ENCODE measurements around the gene HDGFL2. TPM values are rescaled to one million over a fixed set of nuclear protein-coding genes. Genes with fewer than 3 reads are reported as not detected.
"Not testable (repeated sequence)": the region's sequence is repeated elsewhere in the genome, so short reads cannot be mapped to it uniquely, and the experiment has no call there.

The HDGFL2 gene
- total RNA-seq, 1 donor from 2014 or later = 28.4 TPM

- DNase-seq (ENCODE audit: low spot score); intact Hi-C loops (cut with DNase I): not testable (repeated sequence)
Measured at GRCh38 chr19:4541806-4542145, 69.7 kb downstream of the HDGFL2 start.

- intact Hi-C loops (cut with DNase I) = no loop called here
- no peak for DNase-seq (ENCODE audit: low spot score)
Measured at GRCh38 chr19:4542896-4543841, 71.1 kb downstream of the HDGFL2 start.

- no peak for DNase-seq (ENCODE audit: low spot score)
- intact Hi-C loops (cut with DNase I) = no loop called here
Measured at GRCh38 chr19:4543842-4544647, 71.9 kb downstream of the HDGFL2 start.

- no peak for DNase-seq (ENCODE audit: low spot score)
- intact Hi-C loops (cut with DNase I) = no loop called here
Measured at GRCh38 chr19:4547303-4548237, 75.5 kb downstream of the HDGFL2 start.

GRCh38 chr19:4548238-4548584 is 76.1 kb downstream of the HDGFL2 start:
- intact Hi-C loops (cut with DNase I) = no loop called here
- no peak for DNase-seq (ENCODE audit: low spot score)

- DNase-seq (ENCODE audit: low spot score) = no peak
- intact Hi-C loops (cut with DNase I) = no loop called here
Measured at GRCh38 chr19:4550018-4550417, 77.9 kb downstream of the HDGFL2 start.

- intact Hi-C loops (cut with DNase I) = no loop called here
- no peak for DNase-seq (ENCODE audit: low spot score)
Measured at GRCh38 chr19:4550479-4551050, 78.5 kb downstream of the HDGFL2 start.

Small RNAs within 50 kb of the gene (microRNA-seq; reads per million reads assigned to microRNA genes)
- not detected for gene MIR4746

Other genes starting within 250 kb of the HDGFL2 start
- not detected for gene EBI3, start 242.8 kb upstream of the HDGFL2 start, total RNA-seq
- gene YJU2, start 225.2 kb upstream of the HDGFL2 start, total RNA-seq = 11.7 TPM
- gene SHD, start 193.0 kb upstream of the HDGFL2 start, total RNA-seq = not detected
- gene TMIGD2, start 169.9 kb upstream of the HDGFL2 start, total RNA-seq = not detected
- gene FSD1, start 167.7 kb upstream of the HDGFL2 start, total RNA-seq = 0.24 TPM
- 0.83 TPM for gene STAP2, start 133.5 kb upstream of the HDGFL2 start, total RNA-seq
- gene MPND, start 128.7 kb upstream of the HDGFL2 start, total RNA-seq = 14.9 TPM
- gene SH3GL1, start 71.8 kb upstream of the HDGFL2 start, total RNA-seq = 22.0 TPM
- gene CHAF1A, start 69.7 kb upstream of the HDGFL2 start, total RNA-seq = 5.1 TPM
- 102 TPM for gene UBXN6, start 14.5 kb upstream of the HDGFL2 start, total RNA-seq
- gene PLIN4, start 46.2 kb downstream of the HDGFL2 start, total RNA-seq = 89.8 TPM
- gene PLIN5, start 62.9 kb downstream of the HDGFL2 start, total RNA-seq = 25.1 TPM
- 0.43 TPM for gene LRG1, start 67.7 kb downstream of the HDGFL2 start, total RNA-seq
- 7.2 TPM for gene SEMA6B, start 87.4 kb downstream of the HDGFL2 start, total RNA-seq
- gene TNFAIP8L1, start 167.2 kb downstream of the HDGFL2 start, total RNA-seq = 3.6 TPM
- 37.1 TPM for gene MYDGF, start 198.0 kb downstream of the HDGFL2 start, total RNA-seq

All from cardiac septum (tissue), 1 donor.